ENCODE measurements around the gene STAC3. TPM values are rescaled to one million over a fixed set of nuclear protein-coding genes. Genes with fewer than 3 reads are reported as not detected.

Gene STAC3
- total and polyA plus RNA-seq, 2 donors from 2014 or later = 1.5 to 3.1 TPM

GRCh38 chr12:57204454-57204853, 46.5 kb downstream of the STAC3 start:
- Histone ChIP-seq H3K27me3 (ENCODE audit: control insufficient read depth, insufficient read depth, low read length) (no peaks in the 10 kb centered on the region), H3K4me1 (ENCODE audit: control insufficient read depth in 2 of 3, insufficient read depth in 2 of 3, low read depth in 1 of 3, low read length in 3 of 3) (no peaks in the 10 kb centered on the region), H3K9ac (ENCODE audit: low read length in 3 of 3) (no peak overlapping the region), H3K9me3 (ENCODE audit: control insufficient read depth in 2 of 3, insufficient read depth in 1 of 3, low read length in 3 of 3) (no peaks in the 10 kb centered on the region), H3K36me3 (ENCODE audit: control insufficient read depth in 2 of 3, insufficient read depth in 3 of 3, low read length in 3 of 3) (peaks cover 2 to 6% (median 5%) of the 10 kb centered on the region in 3 donors), H3K27ac (ENCODE audit: low read depth in 2 of 2, low read length in 2 of 2) (no peak overlapping the region), H3K4me3 (ENCODE audit: low read length in 3 of 3) (no peak overlapping the region)
- FAIRE-seq (no peak), DNase-seq (no peak)
- intact Hi-C loops (cut with DNase I) = no loop called here
- no peak for TF ChIP-seq CTCF (IDR thresholded peaks at IDR 0.05; ENCODE audit: borderline replicate concordance, extremely low read depth, insufficient read depth)

- DNase-seq (no peak), FAIRE-seq (no peak)
- no peaks in the 10 kb centered on the region for H3K27me3 ChIP-seq (ENCODE audit: control insufficient read depth, insufficient read depth, low read length)
- no peak overlapping the region for H3K4me3 ChIP-seq (ENCODE audit: low read length in 3 of 3)
- no peaks in the 10 kb centered on the region for H3K9me3 ChIP-seq (ENCODE audit: control insufficient read depth in 2 of 3, insufficient read depth in 1 of 3, low read length in 3 of 3)
- TF ChIP-seq CTCF (IDR thresholded peaks at IDR 0.05; ENCODE audit: borderline replicate concordance, extremely low read depth, insufficient read depth) = no peak
- intact Hi-C loops (cut with DNase I) = no loop called here
- H3K9ac ChIP-seq (ENCODE audit: low read length in 3 of 3) = no peak overlapping the region
- H3K27ac ChIP-seq (ENCODE audit: low read depth in 2 of 2, low read length in 2 of 2) = no peak overlapping the region
- no peaks in the 10 kb centered on the region for H3K4me1 ChIP-seq (ENCODE audit: control insufficient read depth in 2 of 3, insufficient read depth in 2 of 3, low read depth in 1 of 3, low read length in 3 of 3)
- H3K36me3 ChIP-seq (ENCODE audit: control insufficient read depth in 2 of 3, insufficient read depth in 3 of 3, low read length in 3 of 3) = peaks cover 2 to 8% (median 5%) of the 10 kb centered on the region in 3 donors
These were observed 47.2 kb downstream of the STAC3 start for GRCh38 chr12:57203791-57204190.

GRCh38 chr12:57203201-57203600, 47.8 kb downstream of the STAC3 start:
- DNase-seq (no peak), FAIRE-seq (no peak)
- H3K27ac ChIP-seq (ENCODE audit: low read depth in 2 of 2, low read length in 2 of 2) = no peak overlapping the region
- peaks cover 2 to 8% (median 5%) of the 10 kb centered on the region in 3 donors for H3K36me3 ChIP-seq (ENCODE audit: control insufficient read depth in 2 of 3, insufficient read depth in 3 of 3, low read length in 3 of 3)
- TF ChIP-seq CTCF (IDR thresholded peaks at IDR 0.05; ENCODE audit: borderline replicate concordance, extremely low read depth, insufficient read depth) = no peak
- H3K9me3 ChIP-seq (ENCODE audit: control insufficient read depth in 2 of 3, insufficient read depth in 1 of 3, low read length in 3 of 3) = no peaks in the 10 kb centered on the region
- no peaks in the 10 kb centered on the region for H3K4me1 ChIP-seq (ENCODE audit: control insufficient read depth in 2 of 3, insufficient read depth in 2 of 3, low read depth in 1 of 3, low read length in 3 of 3)
- H3K27me3 ChIP-seq (ENCODE audit: control insufficient read depth, insufficient read depth, low read length) = no peaks in the 10 kb centered on the region
- intact Hi-C loops (cut with DNase I) = no loop called here
- H3K9ac ChIP-seq (ENCODE audit: low read length in 3 of 3) = no peak overlapping the region
- no peak overlapping the region for H3K4me3 ChIP-seq (ENCODE audit: low read length in 3 of 3)

GRCh38 chr12:57202321-57202720, 48.7 kb downstream of the STAC3 start:
- FAIRE-seq (no peak), DNase-seq (no peak)
- no peaks in the 10 kb centered on the region for H3K4me1 ChIP-seq (ENCODE audit: control insufficient read depth in 2 of 3, insufficient read depth in 2 of 3, low read depth in 1 of 3, low read length in 3 of 3)
- H3K27ac ChIP-seq (ENCODE audit: low read depth in 2 of 2, low read length in 2 of 2) = no peak overlapping the region
- TF ChIP-seq CTCF (IDR thresholded peaks at IDR 0.05; ENCODE audit: borderline replicate concordance, extremely low read depth, insufficient read depth) = no peak
- intact Hi-C loops (cut with DNase I) = no loop called here
- H3K9ac ChIP-seq (ENCODE audit: low read length in 3 of 3) = no peak overlapping the region
- no peaks in the 10 kb centered on the region for H3K27me3 ChIP-seq (ENCODE audit: control insufficient read depth, insufficient read depth, low read length)
- H3K9me3 ChIP-seq (ENCODE audit: control insufficient read depth in 2 of 3, insufficient read depth in 1 of 3, low read length in 3 of 3) = no peaks in the 10 kb centered on the region
- H3K36me3 ChIP-seq (ENCODE audit: control insufficient read depth in 2 of 3, insufficient read depth in 3 of 3, low read length in 3 of 3) = peaks cover 2 to 10% (median 5%) of the 10 kb centered on the region in 3 donors
- H3K4me3 ChIP-seq (ENCODE audit: low read length in 3 of 3) = no peak overlapping the region

All from kidney (tissue), 14 donors.